ENCODE data around the gene ANK2. TPM values are rescaled to one million over a fixed set of nuclear protein-coding genes. Genes with fewer than 3 reads are reported as not detected.

Gene ANK2
- total RNA-seq, 2 experiments from 2014 or later, result 0.36 TPM; not detected in 1

- ChIA-PET POLR2A (no interaction called here), CTCF (no interaction called here)
- H3K4me3 ChIP-seq (ENCODE audit: low read length), result no peak overlapping the region
- Mint-ChIP-seq H3K36me3 (ENCODE audit: low read depth) (no peaks in the 10 kb centered on the region), H3K27me3 (no peaks in the 10 kb centered on the region), H3K9me3 (no peaks in the 10 kb centered on the region), H3K27ac (no peak overlapping the region), H3K4me3 (no peak overlapping the region), H3K4me1 (ENCODE audit: low read depth) (no peaks in the 10 kb centered on the region)
- DNase-seq (no peak), ATAC-seq (ENCODE audit: poor library complexity) (no peak)
- H3K4me1 ChIP-seq (ENCODE audit: insufficient read depth, low read length), result no peaks in the 10 kb centered on the region
- intact Hi-C loops (cut with DNase I, micrococcal nuclease), result no loop called here
- no peak overlapping the region for H3K27ac ChIP-seq (ENCODE audit: low read depth in 1 of 2, low read length in 2 of 2)
- H3K27me3 ChIP-seq (ENCODE audit: control insufficient read depth in 1 of 2, insufficient read depth in 2 of 2, low read length in 2 of 2), result no peaks in the 10 kb centered on the region
- H3K36me3 ChIP-seq (ENCODE audit: insufficient read depth, low read length), result no peaks in the 10 kb centered on the region
- no peaks in the 10 kb centered on the region for H3K9me3 ChIP-seq (ENCODE audit: control insufficient read depth in 1 of 2, insufficient read depth in 1 of 2, low read length in 2 of 2)
- TF ChIP-seq CTCF (IDR thresholded peaks at IDR 0.05), result no peak
These were observed 160.3 kb downstream of the ANK2 start for GRCh38 chr4:113209652-113210320.

- ChIA-PET CTCF (no interaction called here), POLR2A (no interaction called here)
- no peaks in the 10 kb centered on the region for H3K36me3 ChIP-seq (ENCODE audit: insufficient read depth, low read length)
- no peak for TF ChIP-seq CTCF (IDR thresholded peaks at IDR 0.05)
- Mint-ChIP-seq H3K27ac (no peak overlapping the region), H3K4me3 (no peak overlapping the region), H3K9me3 (no peaks in the 10 kb centered on the region), H3K27me3 (no peaks in the 10 kb centered on the region), H3K4me1 (ENCODE audit: low read depth) (no peaks in the 10 kb centered on the region), H3K36me3 (ENCODE audit: low read depth) (no peaks in the 10 kb centered on the region)
- no peak for ATAC-seq (ENCODE audit: poor library complexity)
- no peaks in the 10 kb centered on the region for H3K9me3 ChIP-seq (ENCODE audit: control insufficient read depth in 1 of 2, insufficient read depth in 1 of 2, low read length in 2 of 2)
- intact Hi-C loops (cut with DNase I, micrococcal nuclease), result no loop called here
- no peaks in the 10 kb centered on the region for H3K27me3 ChIP-seq (ENCODE audit: control insufficient read depth in 1 of 2, insufficient read depth in 2 of 2, low read length in 2 of 2)
- H3K4me1 ChIP-seq (ENCODE audit: insufficient read depth, low read length), result no peaks in the 10 kb centered on the region
- H3K4me3 ChIP-seq (ENCODE audit: low read length), result no peak overlapping the region
- no peak overlapping the region for H3K27ac ChIP-seq (ENCODE audit: low read depth in 1 of 2, low read length in 2 of 2)
- no peak for DNase-seq
These were observed 163.2 kb downstream of the ANK2 start for GRCh38 chr4:113212613-113213012.

GRCh38 chr4:113221990-113222389 lies 172.5 kb downstream of the ANK2 start:
- H3K36me3 ChIP-seq (ENCODE audit: insufficient read depth, low read length), result no peaks in the 10 kb centered on the region
- Mint-ChIP-seq H3K4me1 (ENCODE audit: low read depth) (no peaks in the 10 kb centered on the region), H3K36me3 (ENCODE audit: low read depth) (no peaks in the 10 kb centered on the region), H3K4me3 (no peak overlapping the region), H3K9me3 (no peaks in the 10 kb centered on the region), H3K27ac (no peak overlapping the region), H3K27me3 (no peaks in the 10 kb centered on the region)
- intact Hi-C loops (cut with DNase I, micrococcal nuclease), result no loop called here
- H3K9me3 ChIP-seq (ENCODE audit: control insufficient read depth in 1 of 2, insufficient read depth in 1 of 2, low read length in 2 of 2), result no peaks in the 10 kb centered on the region
- H3K27me3 ChIP-seq (ENCODE audit: control insufficient read depth in 1 of 2, insufficient read depth in 2 of 2, low read length in 2 of 2), result no peaks in the 10 kb centered on the region
- no peak for TF ChIP-seq CTCF (IDR thresholded peaks at IDR 0.05)
- no peaks in the 10 kb centered on the region for H3K4me1 ChIP-seq (ENCODE audit: insufficient read depth, low read length)
- ATAC-seq (ENCODE audit: poor library complexity), result no peak
- ChIA-PET CTCF (no interaction called here), POLR2A (no interaction called here)
- no peak overlapping the region for H3K27ac ChIP-seq (ENCODE audit: low read depth in 1 of 2, low read length in 2 of 2)
- DNase-seq, result no peak
- H3K4me3 ChIP-seq (ENCODE audit: low read length), result no peak overlapping the region

Data from CD4-positive, alpha-beta T cell (primary cell).